IMR-90 (cell line): ENCODE data around the gene HOXB8. TPM values are rescaled to one million over a fixed set of nuclear protein-coding genes. Genes with fewer than 3 reads are reported as not detected.

ENCODE experiments used
- ATAC-seq: fragments of 200-7000 bp; cut with Tn5 transposase; 2 replicates; pipeline ENCODE4 v1.9.1; 2020; ENCODE audit warnings: low read depth, mild to moderate bottlenecking, moderate library complexity
- BruUV-seq: library from RNA; stranded (reverse); fragments of 400-500 nt; replicated peaks from 2 replicates; lab custom pipeline; 2021; lab: Mats Ljungman, UMichigan
- CTCF ChIA-PET: fragments of 300-600 bp; formaldehyde crosslinking; extraction: SDS; loops from one replicate; lab custom pipeline; 2021; ENCODE audit warnings: antibody characterized with exemption; lab: Yijun Ruan, JAX
- POLR2A ChIA-PET: fragments of 300-600 bp; sonication (Branson Sonifier 250); formaldehyde crosslinking; loops from one replicate; lab custom pipeline; 2022; ENCODE audit warnings: antibody characterized with exemption; ENCODE audit not compliant: unreplicated experiment; lab: Charles Lee
- DNase-seq: peaks from one replicate; pipeline ENCODE4 v3.0.0; 2013
- H2AFZ ChIP-seq: replicated peaks from 2 replicates; pipeline ENCODE3; 2013; ENCODE audit warnings: low read length, mild to moderate bottlenecking; ENCODE audit not compliant: poor library complexity
- H2AK5ac ChIP-seq: 2 replicates; pipeline ENCODE4 v1.6.1; 2013; ENCODE audit warnings: low read depth, low read length, inconsistent platforms
- H2AK9ac ChIP-seq: replicated peaks from 2 replicates; pipeline ENCODE3; 2013; ENCODE audit warnings: mild to moderate bottlenecking, low read depth, low read length, moderate library complexity; ENCODE audit not compliant: poor library complexity
- H2BK120ac ChIP-seq: 2 replicates; pipeline ENCODE4 v1.6.1; 2013; ENCODE audit warnings: low read depth, low read length, inconsistent platforms
- H2BK15ac ChIP-seq: 3 replicates; pipeline ENCODE4 v1.6.1; 2013; ENCODE audit warnings: low read depth, low read length, inconsistent platforms
- H2BK20ac ChIP-seq: 2 replicates; pipeline ENCODE4 v1.6.1; 2013; ENCODE audit warnings: low read depth, mild to moderate bottlenecking, inconsistent platforms, low read length, moderate library complexity
- H2BK5ac ChIP-seq: 2 replicates; pipeline ENCODE4 v1.6.1; 2013; ENCODE audit warnings: mild to moderate bottlenecking, low read depth, low read length, inconsistent platforms; ENCODE audit not compliant: poor library complexity, severe bottlenecking
- H3K14ac ChIP-seq: replicated peaks from 2 replicates; pipeline ENCODE4 v1.6.1; 2013; ENCODE audit warnings: low read depth, low read length, inconsistent platforms
- H3K18ac ChIP-seq: 2 replicates; pipeline ENCODE4 v1.6.1; 2013; ENCODE audit warnings: low read depth, low read length, control low read depth
- H3K23ac ChIP-seq: 2 replicates; pipeline ENCODE4 v1.6.1; 2013; ENCODE audit warnings: low read depth, low read length, inconsistent platforms
- H3K27ac ChIP-seq: 2 replicates; pipeline ENCODE4 v1.5.1; 2013; ENCODE audit warnings: mild to moderate bottlenecking, control low read depth, low read length; ENCODE audit not compliant: insufficient read depth
- H3K27me3 ChIP-seq: 2 replicates; pipeline ENCODE4 v1.6.1; 2013; ENCODE audit warnings: low read length; ENCODE audit not compliant: control insufficient read depth, insufficient read depth
- H3K36me3 ChIP-seq: 2 replicates; pipeline ENCODE4 v1.6.1; 2013; ENCODE audit warnings: low read length, mixed read lengths; ENCODE audit not compliant: control insufficient read depth, insufficient read depth
- H3K4ac ChIP-seq: 2 replicates; pipeline ENCODE4 v1.6.1; 2013; ENCODE audit warnings: low read depth, low read length, inconsistent platforms
- H3K4me1 ChIP-seq: 2 replicates; pipeline ENCODE4 v1.6.1; 2013; ENCODE audit warnings: low read length, mixed read lengths; ENCODE audit not compliant: control insufficient read depth, insufficient read depth
- H3K4me2 ChIP-seq: 2 replicates; pipeline ENCODE4 v1.6.1; 2013; ENCODE audit warnings: low read depth, mild to moderate bottlenecking, control low read depth, low read length, moderate library complexity
- H3K4me3 ChIP-seq: 2 replicates; pipeline ENCODE4 v1.5.1; 2013; ENCODE audit warnings: low read depth, mild to moderate bottlenecking, control low read depth, low read length, moderate library complexity; ENCODE audit not compliant: insufficient read depth
- H3K56ac ChIP-seq: 2 replicates; pipeline ENCODE4 v1.6.1; 2013; ENCODE audit warnings: low read length, inconsistent platforms; ENCODE audit not compliant: insufficient read depth; ENCODE audit errors: extremely low read depth
- H3K79me1 ChIP-seq, 2 experiments: 2 replicates each; pipeline ENCODE4 v1.6.1; 2013; ENCODE audit warnings: low read length in 2 of 2, inconsistent platforms in 1 of 2, low read depth in 1 of 2
- H3K9ac ChIP-seq: 2 replicates; pipeline ENCODE4 v1.6.1; 2013; ENCODE audit warnings: low read depth, low read length, control low read depth
- H3K9me1 ChIP-seq: 2 replicates; pipeline ENCODE4 v1.6.1; 2013; ENCODE audit warnings: low read length, inconsistent platforms; ENCODE audit not compliant: insufficient read depth
- H3K9me3 ChIP-seq: 2 replicates; pipeline ENCODE4 v1.6.1; 2013; ENCODE audit warnings: low read length; ENCODE audit not compliant: control insufficient read depth, insufficient read depth
- H4K20me1 ChIP-seq: 2 replicates; pipeline ENCODE4 v1.6.1; 2013; ENCODE audit warnings: low read length, inconsistent platforms; ENCODE audit not compliant: insufficient read depth
- H4K5ac ChIP-seq: 2 replicates; pipeline ENCODE4 v1.6.1; 2013; ENCODE audit warnings: mild to moderate bottlenecking, low read depth, low read length, control low read depth
- H4K8ac ChIP-seq, 2 experiments: 2 replicates each; pipeline ENCODE4 v1.6.1; 2013; ENCODE audit warnings: low read depth in 2 of 2, low read length in 2 of 2, control low read depth in 1 of 2, inconsistent platforms in 1 of 2
- H4K91ac ChIP-seq: 2 replicates; pipeline ENCODE4 v1.6.1; 2013; ENCODE audit warnings: low read depth, low read length, inconsistent platforms; ENCODE audit not compliant: insufficient read depth
- BHLHE40 ChIP-seq: fragments of 150-350 bp; IDR thresholded peaks from 2 replicates; pipeline ENCODE4 v1.6.1; 2016; ENCODE audit warnings: mild to moderate bottlenecking, low read depth, low read length
- CEBPB ChIP-seq: IDR thresholded peaks from 2 replicates; pipeline ENCODE4 v1.6.1; 2012; ENCODE audit warnings: low read depth, low read length, improper control_type of control experiment
- CHD1 ChIP-seq: IDR thresholded peaks from 2 replicates; pipeline ENCODE4 v1.6.1; 2012; ENCODE audit warnings: low read depth, low read length, improper control_type of control experiment
- ELK1 ChIP-seq: fragments of 150-350 bp; IDR thresholded peaks from 2 replicates; pipeline ENCODE4 v1.6.1; 2016; ENCODE audit warnings: low read depth, mild to moderate bottlenecking, low read length, moderate library complexity, borderline replicate concordance
- FOS ChIP-seq: fragments of 150-350 bp; IDR thresholded peaks from 2 replicates; pipeline ENCODE4 v1.6.1; 2016; ENCODE audit warnings: low read depth, low read length
- MAFK ChIP-seq: IDR thresholded peaks from 2 replicates; pipeline ENCODE4 v1.6.1; 2012; ENCODE audit warnings: low read depth, low read length, improper control_type of control experiment
- MAZ ChIP-seq: IDR thresholded peaks from 2 replicates; pipeline ENCODE4 v1.6.1; 2012; ENCODE audit warnings: low read depth, mild to moderate bottlenecking, low read length, improper control_type of control experiment, moderate library complexity, borderline replicate concordance
- NFE2L2 ChIP-seq: fragments of 150-350 bp; IDR thresholded peaks from 2 replicates; pipeline ENCODE4 v1.6.1; 2016; ENCODE audit warnings: low read depth, mild to moderate bottlenecking, low read length
- POLR2A ChIP-seq: IDR thresholded peaks from 2 replicates; pipeline ENCODE4 v1.6.1; 2012; ENCODE audit warnings: mild to moderate bottlenecking, low read depth, low read length
- RAD21 ChIP-seq: IDR thresholded peaks from 2 replicates; pipeline ENCODE4 v1.6.1; 2012; ENCODE audit warnings: low read length, improper control_type of control experiment
- RCOR1 ChIP-seq: IDR thresholded peaks from 2 replicates; pipeline ENCODE4 v1.6.1; 2012; ENCODE audit warnings: mild to moderate bottlenecking, low read length, improper control_type of control experiment; ENCODE audit not compliant: insufficient replicate concordance
- RFX5 ChIP-seq: IDR thresholded peaks from 2 replicates; pipeline ENCODE4 v1.8.0; 2012; ENCODE audit warnings: low read depth, mild to moderate bottlenecking, low read length, moderate library complexity
- SMC3 ChIP-seq: fragments of 150-350 bp; IDR thresholded peaks from 2 replicates; pipeline ENCODE4 v1.6.1; 2016; ENCODE audit warnings: low read depth, mild to moderate bottlenecking, antibody characterized with exemption, low read length, moderate library complexity
- USF2 ChIP-seq: fragments of 150-350 bp; IDR thresholded peaks from 2 replicates; pipeline ENCODE4 v1.6.1; 2017; ENCODE audit warnings: mild to moderate bottlenecking, antibody characterized with exemption, low read length, low read depth
- whole genome bisulfite sequencing, 2 experiments: methylation state at CpG; one replicate each; pipeline versions ENCODE4 v1.1.5 to v1.1.7; 2013; ENCODE audit warnings: missing lambda C conversion rate in 2 of 2; ENCODE audit not compliant: insufficient read length in 1 of 2; ENCODE audit errors: extremely low coverage in 2 of 2; 5-methylcytosine and 5-hydroxymethylcytosine counted together
- dilution Hi-C: fragments of 300-500 bp; cut with HindIII; formaldehyde crosslinking; loops from one replicate; pipeline ENCODE4 v1.14.3; 2018; ENCODE audit warnings: low sequenced_read_pairs; ENCODE audit not compliant: unreplicated experiment
- in situ Hi-C: fragments of 300-500 bp; cut with MboI; formaldehyde crosslinking; loops from 3 replicates; pipeline ENCODE4 v1.14.3; 2019; ENCODE audit warnings: low sequenced_read_pairs, inconsistent platforms, mixed read lengths
- intact Hi-C: fragments of 100-400 bp; cut with micrococcal nuclease; formaldehyde crosslinking; loops from 2 replicates; pipeline ENCODE4 v1.10.0; 2022
- polyA plus RNA-seq, 3 experiments: library from polyadenylated mRNA; depleted of rRNA; stranded (reverse); fragments of >200 nt; gene quantifications; 2 replicates each; pipeline ENCODE4 v1.2.3, GENCODE V29; 2012; ENCODE audit warnings: low replicate concordance in 1 of 3
- total RNA-seq: library from RNA; depleted of rRNA; stranded (reverse); fragments of >200 nt; gene quantifications from 2 replicates; pipeline ENCODE4 v1.2.3, GENCODE V29; 2012
- TF ChIP-seq, protein P1 (sequence below): conservative IDR thresholded peaks from 2 replicates; pipeline ENCODE4 v1.5.1; 2012; ENCODE audit warnings: mild to moderate bottlenecking, low read depth, low read length, improper control_type of control experiment

The HOXB8 gene
- total and polyA plus RNA-seq, 2 of the 4 experiments (the other 2 are of a cell fraction) = 0.54 to 5.3 TPM

DNA sequence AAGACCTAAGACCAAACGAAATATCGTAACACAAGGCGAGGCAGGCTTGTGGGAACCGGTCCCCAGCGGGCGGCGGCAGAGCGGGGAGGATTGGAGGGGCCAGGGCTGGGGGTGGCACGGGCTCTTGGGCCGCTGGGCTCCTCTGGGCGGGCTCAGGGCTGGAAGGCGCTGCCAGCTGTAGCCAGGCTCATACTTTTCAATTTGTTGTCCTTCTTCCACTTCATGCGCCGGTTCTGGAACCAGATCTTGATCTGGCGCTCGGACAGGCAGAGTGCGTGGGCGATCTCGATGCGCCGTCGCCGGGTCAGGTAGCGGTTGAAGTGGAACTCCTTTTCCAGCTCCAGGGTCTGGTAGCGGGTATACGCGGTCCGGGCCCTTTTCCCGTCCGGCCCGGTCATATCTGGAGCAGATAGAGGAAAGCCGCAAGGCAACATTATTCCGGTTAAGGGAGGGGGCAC lies 23.0 kb downstream of the HOXB8 start:
- in situ Hi-C loops (loop anchor here (10.0 kb wide), 1 partner anchor 567 kb away; no protein-coding TSS in a partner anchor), intact Hi-C loops (loop anchor here (2.0 kb wide), 1 partner anchor 21 kb away; no protein-coding TSS in a partner anchor), dilution Hi-C loops (no loop called here)
- Histone ChIP-seq H4K5ac (no peak overlapping the region; the same call in 1 of the 2 replicates), H2BK120ac (peak overlapping the region; percentile 97), H3K18ac (peak overlapping the region; percentile 96), H3K4me1 (peaks cover 9% of the 10 kb centered on the region), H3K79me1 (no peaks in the 10 kb centered on the region), H3K23ac (peak overlapping the region; percentile 100), H3K14ac (peak overlapping the region; percentile 99), H3K36me3 (peaks cover 18% of the 10 kb centered on the region; the same call in 1 of the 2 replicates), H2BK5ac (peak overlapping the region; percentile 99), H3K27me3 (no peaks in the 10 kb centered on the region), H3K27ac (peak overlapping the region; percentile 99), H3K4me2 (peak overlapping the region; percentile 98), H3K4ac (peak overlapping the region; percentile 99), H4K8ac (peak overlapping the region; percentile 96 to 99; a peak in 3 of 4 replicates), H3K9me1 (no peaks in the 10 kb centered on the region), H3K4me3 (peak overlapping the region; percentile 91), H3K9ac (peak overlapping the region; percentile 100), H4K20me1 (peaks cover 7% of the 10 kb centered on the region; the same call in 1 of the 2 replicates), H2AK9ac (peak overlapping the region; percentile 58), H3K9me3 (no peaks in the 10 kb centered on the region), H2BK15ac (peak overlapping the region; percentile 19; the same call in 1 of the 3 replicates), H2AK5ac (peak overlapping the region; percentile 71), H3K56ac (peak overlapping the region; percentile 100), H2AFZ (peak overlapping the region; percentile 35), H2BK20ac (no peak overlapping the region; the same call in 1 of the 2 replicates), H4K91ac (peak overlapping the region; percentile 99)
- ChIA-PET POLR2A (interaction anchor here (1.2 to 3.1 kb wide), 4 partner anchors 10 to 108 kb away, joined by 4 to 14 read pairs (median 4); no protein-coding TSS in a partner anchor), CTCF (interaction anchor here (0.6 to 1.8 kb wide), 5 partner anchors 21 to 256 kb away, joined by 3 to 6 read pairs (median 4); no protein-coding TSS in a partner anchor)
- peak; percentile 64 for DNase-seq
- BruUV-seq = no TSS peak
- no peak for ATAC-seq
- WGBS, 2 experiments = 0% methylated on average over 4 of the region's 33 CpGs; no CpG with 5 or more reads in 1 of the 2 experiments
- TF ChIP-seq, protein P1, sequence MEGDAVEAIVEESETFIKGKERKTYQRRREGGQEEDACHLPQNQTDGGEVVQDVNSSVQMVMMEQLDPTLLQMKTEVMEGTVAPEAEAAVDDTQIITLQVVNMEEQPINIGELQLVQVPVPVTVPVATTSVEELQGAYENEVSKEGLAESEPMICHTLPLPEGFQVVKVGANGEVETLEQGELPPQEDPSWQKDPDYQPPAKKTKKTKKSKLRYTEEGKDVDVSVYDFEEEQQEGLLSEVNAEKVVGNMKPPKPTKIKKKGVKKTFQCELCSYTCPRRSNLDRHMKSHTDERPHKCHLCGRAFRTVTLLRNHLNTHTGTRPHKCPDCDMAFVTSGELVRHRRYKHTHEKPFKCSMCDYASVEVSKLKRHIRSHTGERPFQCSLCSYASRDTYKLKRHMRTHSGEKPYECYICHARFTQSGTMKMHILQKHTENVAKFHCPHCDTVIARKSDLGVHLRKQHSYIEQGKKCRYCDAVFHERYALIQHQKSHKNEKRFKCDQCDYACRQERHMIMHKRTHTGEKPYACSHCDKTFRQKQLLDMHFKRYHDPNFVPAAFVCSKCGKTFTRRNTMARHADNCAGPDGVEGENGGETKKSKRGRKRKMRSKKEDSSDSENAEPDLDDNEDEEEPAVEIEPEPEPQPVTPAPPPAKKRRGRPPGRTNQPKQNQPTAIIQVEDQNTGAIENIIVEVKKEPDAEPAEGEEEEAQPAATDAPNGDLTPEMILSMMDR = no peak
- TF ChIP-seq FOS (no peak), POLR2A (no peak), BHLHE40 (no peak), CEBPB (no peak), RAD21 (no peak), RCOR1 (no peak), SMC3 (no peak), RFX5 (no peak), ELK1 (no peak), USF2 (no peak), NFE2L2 (no peak), MAFK (no peak), MAZ (peak; percentile 26; the same call in 1 of the 2 replicates), CHD1 (0 out of 2 replicates have a peak, but pooled peaks have one; percentile 18)
